Epithelial cell of prostate (primary cell): ENCODE measurements around the gene MAGI1.

Experiments used
- DNase-seq: peaks from one replicate; pipeline ENCODE4 v3.0.0-alpha.2; 2011; ENCODE audit warnings: low read depth, low spot score
- H3K27ac ChIP-seq: fragments of 450-650 bp; 2 replicates; pipeline ENCODE4 v1.5.1; 2017; ENCODE audit warnings: mild to moderate bottlenecking

MAGI1 gene

GRCh38 chr3:65816208-65816607, 222.5 kb downstream of the MAGI1 start:
- H3K27ac ChIP-seq: no peak overlapping the region
- DNase-seq: no peak

GRCh38 chr3:65814845-65815578, 223.7 kb downstream of the MAGI1 start:
- H3K27ac ChIP-seq: no peak overlapping the region
- DNase-seq: no peak

- no peak overlapping the region for H3K27ac ChIP-seq
- no peak for DNase-seq
Measured at GRCh38 chr3:65811892-65812291, 226.8 kb downstream of the MAGI1 start.

DNA sequence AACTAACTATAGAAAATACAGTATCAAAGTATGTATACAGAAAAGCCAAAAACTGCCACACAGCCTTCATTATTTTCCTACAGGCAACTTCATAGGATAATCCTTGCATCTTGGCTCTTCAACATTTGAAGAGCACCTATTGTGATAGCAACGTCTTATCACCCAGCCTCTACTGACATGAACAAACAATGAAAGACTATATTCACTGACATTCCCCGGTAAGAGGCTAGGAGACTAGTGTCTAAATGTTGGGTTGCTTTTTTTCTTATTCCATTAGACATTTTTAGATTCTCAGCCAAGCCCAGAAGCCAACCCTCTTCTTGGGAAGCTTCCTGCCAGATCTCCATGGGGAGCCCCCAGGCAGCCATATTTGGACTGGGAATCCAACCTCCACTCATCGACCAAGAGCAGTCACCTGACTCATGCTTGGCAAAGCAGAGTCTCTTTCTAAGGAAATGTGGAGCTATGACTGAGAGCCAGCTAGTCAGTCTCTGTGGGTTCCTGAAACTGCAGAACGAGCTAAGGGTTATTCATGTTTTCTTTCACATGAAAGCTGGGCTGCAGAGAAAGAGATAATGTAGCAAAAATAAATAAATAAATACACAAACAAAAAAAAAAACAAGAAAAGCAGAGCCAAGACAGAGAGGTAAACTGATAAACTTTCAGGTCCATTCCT, 227.5 kb downstream of the MAGI1 start:
- no peak overlapping the region for H3K27ac ChIP-seq
- DNase-seq: no peak

GRCh38 chr3:65810302-65810701, 228.4 kb downstream of the MAGI1 start:
- no peak overlapping the region for H3K27ac ChIP-seq
- no peak for DNase-seq

DNA sequence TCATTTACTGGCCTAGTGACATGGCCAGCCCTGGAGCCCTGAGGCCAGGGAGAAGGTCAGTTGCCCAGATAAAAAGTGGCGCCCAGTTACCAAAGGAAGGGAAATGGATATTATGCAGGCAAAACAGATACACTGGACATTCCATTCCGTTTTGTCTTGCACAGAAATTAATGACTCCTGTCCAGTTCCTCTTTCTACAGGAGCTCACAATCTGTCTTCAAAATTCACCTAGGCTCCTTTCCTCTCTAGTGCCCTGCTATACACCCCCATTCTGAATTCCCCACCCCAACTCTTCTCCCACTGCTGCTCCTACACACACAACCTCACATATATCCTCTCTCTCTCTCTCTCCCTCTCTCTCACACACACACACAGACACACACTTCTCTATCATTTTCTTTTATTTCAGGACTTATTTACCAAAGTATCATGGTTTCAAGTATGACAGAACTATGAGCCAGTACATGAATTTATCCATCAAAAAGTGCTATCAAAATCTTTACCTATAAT, 229.0 kb downstream of the MAGI1 start:
- no peak for DNase-seq
- no peak overlapping the region for H3K27ac ChIP-seq

GRCh38 chr3:65808824-65809223, 229.9 kb downstream of the MAGI1 start:
- H3K27ac ChIP-seq: no peak overlapping the region
- no peak for DNase-seq

- no peak overlapping the region for H3K27ac ChIP-seq
- no peak for DNase-seq
Measured at GRCh38 chr3:65808407-65808806, 230.3 kb downstream of the MAGI1 start.

DNA sequence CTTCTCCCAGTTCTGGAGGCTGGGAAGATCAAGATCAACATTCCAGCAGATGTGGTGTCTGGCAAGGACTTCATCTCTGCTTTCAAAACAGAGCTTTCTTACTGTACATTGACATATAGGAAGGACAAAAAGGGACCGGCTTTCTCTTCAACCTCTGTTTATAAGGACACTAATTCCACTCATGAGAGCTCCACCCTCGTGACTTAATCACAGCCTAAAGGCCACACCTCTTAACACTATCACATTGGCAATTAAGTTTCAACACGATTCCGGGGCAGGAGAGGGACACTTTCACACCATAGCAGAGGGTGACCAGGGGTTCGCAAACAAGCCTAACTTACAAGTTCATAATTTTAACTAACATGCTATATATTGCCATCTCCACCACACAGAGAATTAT, 231.5 kb downstream of the MAGI1 start:
- no peak overlapping the region for H3K27ac ChIP-seq
- DNase-seq: no peak

DNA sequence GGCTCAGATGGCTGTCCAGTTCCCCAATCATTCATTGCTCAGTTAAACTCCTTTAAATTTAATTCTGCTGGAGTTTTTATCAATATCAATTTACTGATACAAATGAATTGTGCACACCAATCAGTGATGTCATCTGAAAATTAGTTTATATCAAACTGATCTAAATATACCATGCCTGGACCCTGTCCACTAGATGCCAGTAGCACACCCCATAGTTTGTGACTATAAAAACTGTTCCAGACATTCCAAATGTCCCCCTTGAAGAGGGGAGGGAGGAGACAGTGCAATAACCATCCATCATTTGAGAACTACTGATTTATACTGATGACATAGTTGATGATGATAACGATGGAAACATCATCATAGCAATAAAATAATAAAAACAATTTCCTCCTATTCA, 232.1 kb downstream of the MAGI1 start:
- H3K27ac ChIP-seq: no peak overlapping the region
- no peak for DNase-seq

- no peak for DNase-seq
- no peak overlapping the region for H3K27ac ChIP-seq
Measured at GRCh38 chr3:65796676-65797075, 242.0 kb downstream of the MAGI1 start.

DNA sequence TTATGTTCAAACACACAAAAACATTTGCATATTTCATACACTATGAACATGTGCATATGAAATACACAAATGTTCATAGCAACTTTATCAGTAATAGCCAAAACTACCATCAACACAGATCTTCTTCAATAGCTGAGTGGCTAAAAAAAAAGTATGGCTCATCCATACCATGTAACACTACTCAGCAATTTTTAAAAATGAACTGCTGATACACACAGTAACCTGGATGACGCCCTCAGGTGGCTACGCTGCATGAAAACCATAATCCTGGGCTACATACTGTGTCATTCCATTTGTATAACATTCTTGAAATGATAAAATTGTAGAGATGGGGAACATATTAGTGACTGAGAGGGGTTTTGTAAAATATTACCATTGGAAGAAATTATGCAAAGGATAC, 243.6 kb downstream of the MAGI1 start:
- DNase-seq: no peak
- no peak overlapping the region for H3K27ac ChIP-seq

DNA sequence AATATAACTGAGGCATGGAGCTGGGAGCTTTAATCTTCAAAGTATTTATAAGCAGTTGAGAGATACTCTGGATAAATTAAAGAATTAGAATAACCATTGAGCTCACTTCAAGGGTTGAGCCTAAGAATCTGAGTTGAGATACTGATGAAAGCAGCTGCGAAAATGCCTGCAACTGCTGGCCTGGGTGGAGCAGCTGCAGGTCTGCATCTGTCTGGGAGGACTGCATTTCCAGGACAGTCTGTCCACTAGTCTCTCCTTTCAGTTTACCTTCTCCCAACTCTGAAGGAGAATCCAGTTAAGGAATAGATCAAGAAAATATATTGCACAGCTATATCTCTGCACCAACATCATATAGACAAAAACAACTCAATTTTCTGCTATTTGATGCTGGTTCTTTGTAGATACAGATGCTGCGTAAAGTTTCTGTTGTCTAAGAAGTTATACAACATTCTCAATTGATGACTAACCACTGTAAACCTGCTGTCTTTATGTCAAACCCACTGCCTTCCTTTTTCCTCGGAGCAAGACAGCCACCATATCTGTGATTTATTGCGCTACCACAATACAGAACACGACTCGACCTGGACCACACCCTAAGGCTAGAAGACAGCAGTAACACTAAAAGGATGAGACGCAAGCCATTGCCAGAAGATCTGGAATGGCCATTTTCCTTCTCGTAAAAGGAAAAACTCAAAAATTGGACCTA, 245.1 kb downstream of the MAGI1 start:
- H3K27ac ChIP-seq: no peak overlapping the region
- peak; percentile 24 for DNase-seq

- no peak for DNase-seq
- no peak overlapping the region for H3K27ac ChIP-seq
Measured at GRCh38 chr3:65788461-65788860, 250.3 kb downstream of the MAGI1 start.

- H3K27ac ChIP-seq: no peak overlapping the region
Measured at GRCh38 chr3:65787827-65788226, 250.9 kb downstream of the MAGI1 start.

GRCh38 chr3:65787340-65787739, 251.4 kb downstream of the MAGI1 start:
- H3K27ac ChIP-seq: no peak overlapping the region
- DNase-seq: no peak

More at GRCh38 chr3:65787827-65788226, 250.9 kb downstream of the MAGI1 start:
- no peak for DNase-seq

GRCh38 chr3:65786890-65787289, 251.8 kb downstream of the MAGI1 start:
- no peak overlapping the region for H3K27ac ChIP-seq
- DNase-seq: no peak

DNA sequence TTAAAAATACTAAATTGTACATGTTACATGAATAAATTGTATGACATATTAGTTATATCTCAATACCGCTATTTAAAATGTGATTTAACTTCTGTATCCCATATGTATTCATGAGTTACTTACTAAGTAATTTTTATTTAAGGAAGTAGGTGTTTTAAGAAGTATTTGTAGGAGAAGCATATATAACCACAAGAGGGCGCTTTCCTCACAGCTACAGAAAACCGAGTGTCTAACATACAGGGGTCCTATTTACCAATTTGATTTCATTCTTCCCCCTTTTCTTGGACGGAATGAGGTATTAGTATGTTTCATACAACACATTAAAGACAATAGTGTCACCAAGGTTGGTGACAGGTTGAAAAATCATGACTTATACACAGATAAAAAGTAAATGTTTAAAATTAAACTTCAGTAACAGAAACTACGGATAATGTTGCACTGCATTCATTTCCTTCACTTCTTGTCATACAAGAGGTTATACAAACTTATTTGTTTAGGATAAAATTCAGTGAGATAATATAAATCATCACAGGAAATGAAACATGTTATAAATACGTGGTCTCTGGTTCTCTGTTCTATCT, 253.6 kb downstream of the MAGI1 start:
- DNase-seq: no peak
- no peak overlapping the region for H3K27ac ChIP-seq

DNA sequence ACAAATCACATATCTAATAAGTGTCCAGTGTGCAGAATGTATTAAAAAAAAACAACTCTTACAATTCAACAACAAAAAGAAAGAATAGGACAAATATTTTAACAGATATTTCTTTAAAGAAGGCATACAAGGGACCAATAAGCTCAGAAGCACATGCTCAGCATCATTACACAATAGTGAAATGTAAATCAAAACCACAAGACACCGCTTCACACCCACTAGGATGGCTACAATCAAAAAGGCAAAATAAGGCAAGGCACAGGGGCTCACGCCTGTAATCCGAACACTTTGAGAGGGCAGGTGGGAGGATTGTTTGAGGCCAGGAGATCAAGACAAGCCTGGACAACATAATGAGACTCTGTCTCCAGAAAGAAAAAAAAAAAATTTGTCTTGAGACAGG, 255.6 kb downstream of the MAGI1 start:
- DNase-seq: no peak
- no peak overlapping the region for H3K27ac ChIP-seq

GRCh38 chr3:65781594-65781993, 257.1 kb downstream of the MAGI1 start:
- no peak overlapping the region for H3K27ac ChIP-seq
- no peak for DNase-seq

DNA sequence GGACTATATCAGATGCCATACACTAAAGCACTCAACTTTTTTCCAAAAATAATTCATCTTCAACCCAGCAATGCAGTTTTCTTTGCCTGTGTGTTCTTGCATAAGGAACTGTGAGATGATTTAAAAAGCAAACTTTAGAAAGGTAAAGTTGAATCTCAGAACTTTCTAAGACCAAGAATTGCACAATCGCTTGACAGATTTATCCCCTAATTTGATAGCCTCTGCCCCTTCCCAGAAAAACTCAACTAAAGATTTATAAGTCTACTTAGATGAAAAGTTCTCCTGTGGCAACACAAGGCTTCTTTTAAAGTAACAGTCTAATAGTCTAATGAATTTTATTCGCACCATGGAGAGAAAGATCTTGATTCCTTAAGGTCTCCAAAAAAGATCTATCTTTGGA, 259.3 kb downstream of the MAGI1 start:
- no peak for DNase-seq

More for the DNA sequence above, 259.3 kb downstream of the MAGI1 start:
- H3K27ac ChIP-seq: no peak overlapping the region
